H1 (cell line): ENCODE measurements around the gene KIAA1671. TPM values are rescaled to one million over a fixed set of nuclear protein-coding genes. Genes with fewer than 3 reads are reported as not detected.
A peak's percentile ranks its signal among the peaks of the same experiment; 100 is the strongest.

Experiments
- ATF2 ChIP-seq: IDR thresholded peaks from 2 replicates; pipeline ENCODE4 v1.6.1; 2012; ENCODE audit warnings: low read length, inconsistent platforms
- BRCA1 ChIP-seq: IDR thresholded peaks from 2 replicates; pipeline ENCODE4 v1.6.1; 2012; ENCODE audit warnings: low read depth, low read length, improper control_type of control experiment
- CTCF ChIP-seq, 3 experiments: IDR thresholded peaks; 1 replicate in 2 of 3; 2 replicates in 1 of 3; pipeline versions ENCODE4 v1.5.1 to v1.6.1; 2011; ENCODE audit warnings: low read length in 3 of 3, mild to moderate bottlenecking in 3 of 3, inconsistent platforms in 2 of 3, low read depth in 1 of 3, moderate library complexity in 1 of 3; ENCODE audit not compliant: insufficient read depth in 1 of 3; ENCODE audit errors: control extremely low read depth in 1 of 3
- EGR1 ChIP-seq: IDR thresholded peaks from 2 replicates; pipeline ENCODE4 v1.6.1; 2011; ENCODE audit warnings: low read depth, low read length, borderline replicate concordance
- EP300 ChIP-seq, 2 experiments: IDR thresholded peaks; 1 replicate in 1 of 2; 2 replicates in 1 of 2; pipeline ENCODE4 v1.6.1; 2011 to 2012; ENCODE audit warnings: low read depth in 2 of 2, low read length in 2 of 2, mild to moderate bottlenecking in 2 of 2, borderline replicate concordance in 1 of 2, inconsistent platforms in 1 of 2, moderate library complexity in 1 of 2
- FOSL1 ChIP-seq: IDR thresholded peaks from 2 replicates; pipeline ENCODE4 v1.6.1; 2011; ENCODE audit warnings: mild to moderate bottlenecking, low read depth, low read length, moderate library complexity; ENCODE audit not compliant: insufficient read depth
- GTF2F1 ChIP-seq: IDR thresholded peaks from 2 replicates; pipeline ENCODE4 v1.6.1; 2012; ENCODE audit warnings: low read depth, low read length, improper control_type of control experiment, borderline replicate concordance
- JUND ChIP-seq: IDR thresholded peaks from 2 replicates; pipeline ENCODE4 v1.6.1; 2011; ENCODE audit warnings: mild to moderate bottlenecking, improper control_type of control experiment, low read length
- MAX ChIP-seq: IDR thresholded peaks from 2 replicates; pipeline ENCODE4 v1.6.1; 2012; ENCODE audit warnings: inconsistent platforms
- NRF1 ChIP-seq: IDR thresholded peaks from 2 replicates; pipeline ENCODE4 v1.6.1; 2011; ENCODE audit warnings: mild to moderate bottlenecking, low read depth, low read length, improper control_type of control experiment
- PHF8 ChIP-seq: fragments of 200-600 bp; sonication (generic); conservative IDR thresholded peaks from 2 replicates; pipeline ENCODE4 v1.7.1; 2012; ENCODE audit warnings: low read depth, mild to moderate bottlenecking, inconsistent platforms, low read length, moderate library complexity
- RAD21 ChIP-seq, 2 experiments: IDR thresholded peaks in 1 of 2; conservative IDR thresholded peaks in 1 of 2; 2 replicates each; pipeline ENCODE4 v1.6.1; 2011; ENCODE audit warnings: low read depth in 2 of 2, low read length in 2 of 2, improper control_type of control experiment in 1 of 2, inconsistent platforms in 1 of 2, mild to moderate bottlenecking in 1 of 2, moderate library complexity in 1 of 2
- RBBP5 ChIP-seq: IDR thresholded peaks from 2 replicates; pipeline ENCODE4 v1.7.1; 2012; ENCODE audit warnings: low read depth, mild to moderate bottlenecking, inconsistent platforms, low read length, moderate library complexity, borderline replicate concordance
- RFX5 ChIP-seq: IDR thresholded peaks from 2 replicates; pipeline ENCODE4 v1.6.1; 2011; ENCODE audit warnings: low read depth, low read length, improper control_type of control experiment, borderline replicate concordance
- SIN3A ChIP-seq, 2 experiments: IDR thresholded peaks in 1 of 2; conservative IDR thresholded peaks in 1 of 2; 2 replicates each; pipeline ENCODE4 v1.6.1; 2011 to 2012; ENCODE audit warnings: low read length in 2 of 2, improper control_type of control experiment in 1 of 2, low read depth in 1 of 2, mild to moderate bottlenecking in 1 of 2
- SIRT6 ChIP-seq: IDR thresholded peaks from one replicate; pipeline ENCODE4 v1.7.1; 2012; ENCODE audit warnings: low read length, inconsistent platforms
- SUZ12 ChIP-seq: fragments of 200-600 bp; sonication (generic); IDR thresholded peaks from 2 replicates; pipeline ENCODE4 v1.6.1; 2012; ENCODE audit warnings: mild to moderate bottlenecking, inconsistent platforms, low read length, moderate library complexity, mixed read lengths
- TAF7 ChIP-seq: optimal IDR thresholded peaks from 2 replicates; pipeline ENCODE3; 2011; ENCODE audit warnings: low read depth, mild to moderate bottlenecking, inconsistent platforms, low read length, moderate library complexity, borderline replicate concordance
- polyA plus RNA-seq, 7 experiments: library from polyadenylated mRNA; depleted of rRNA in 3 of 7; stranded (reverse) in 5 of 7; unstranded in 2 of 7; fragments of >200 nt in 5 of 7; fragments of 200-250 nt in 2 of 7; gene quantifications; 1 replicate in 5 of 7; 2 replicates in 1 of 7; 4 replicates in 1 of 7; pipeline versions ENCODE4 v1.2.1 to v1.2.3, GENCODE V29; 2011 to 2013; ENCODE audit warnings: missing spikeins in 2 of 7, mixed read lengths in 2 of 7
- total RNA-seq: library from RNA; stranded (reverse); fragmentation: NEBNext Ultra II Directional; extraction: Animal tissue kit (Norgen Biotek cat#: 25700); gene quantifications from 2 replicates; pipeline ENCODE4 v1.2.1, GENCODE V29; 2021

Gene KIAA1671
- total and polyA plus RNA-seq, 2 of the 8 experiments (the other 6 are each of a cell fraction or from before 2014, with no cell fraction given) = 6.4 to 23.9 TPM

- TF ChIP-seq EGR1 = 0 out of 2 replicates have a peak, but pooled peaks have one; percentile 9
- peak; percentile 59 to 91 (median 70) for TF ChIP-seq CTCF (IDR thresholded peaks at IDR 0.05; ENCODE audit: control extremely low read depth in 1 of 3, insufficient read depth in 1 of 3, low read depth in 1 of 3, low read length in 3 of 3)
- no peak for TF ChIP-seq RFX5
- no peak for TF ChIP-seq GTF2F1
- peak; percentile 20 for TF ChIP-seq ATF2
- no peak for TF ChIP-seq SUZ12
- TF ChIP-seq PHF8 = no peak
- peak in 1 of 2 experiments; percentile 89; a peak in 2 of 4 replicates for TF ChIP-seq SIN3A (conservative IDR thresholded peaks at IDR 0.05 in 1 of 2, IDR thresholded peaks at IDR 0.05 in 1 of 2; ENCODE audit: low read depth in 1 of 2, low read length in 2 of 2)
- no peak for TF ChIP-seq FOSL1
- no peak for TF ChIP-seq TAF7
- no peak for TF ChIP-seq SIRT6
- no peak for TF ChIP-seq BRCA1
- peak; percentile 56 to 65 for TF ChIP-seq RAD21 (IDR thresholded peaks at IDR 0.05 in 1 of 2, conservative IDR thresholded peaks at IDR 0.05 in 1 of 2; ENCODE audit: low read depth in 2 of 2, low read length in 2 of 2)
- peak in 1 of 2 experiments; percentile 49; a peak in 1 of 3 replicates for TF ChIP-seq EP300 (IDR thresholded peaks at IDR 0.05; ENCODE audit: borderline replicate concordance in 1 of 2, low read depth in 2 of 2, low read length in 2 of 2)
- no peak for TF ChIP-seq NRF1
- TF ChIP-seq RBBP5 = no peak
- TF ChIP-seq JUND = peak; percentile 79
- TF ChIP-seq MAX = peak; percentile 74; the same call in 1 of the 2 replicates
These were observed 158.5 kb downstream of the KIAA1671 start (continued) for GRCh38 chr22:25110846-25111578.
